Neural cell (in vitro differentiated cells): ENCODE data around the gene ZNHIT3.

ENCODE experiments used
- CTCF ChIP-seq: fragments of 450-650 bp; IDR thresholded peaks from 2 replicates; pipeline ENCODE4 v1.5.1; 2014; ENCODE audit warnings: antibody characterized with exemption, mild to moderate bottlenecking, moderate library complexity; ENCODE audit not compliant: poor library complexity, severe bottlenecking
- EP300 ChIP-seq: fragments of 450-650 bp; conservative IDR thresholded peaks from 2 replicates; pipeline ENCODE4 v1.6.1; 2014; ENCODE audit warnings: antibody characterized with exemption, mild to moderate bottlenecking, moderate library complexity; ENCODE audit not compliant: poor library complexity, severe bottlenecking
- EZH2 ChIP-seq: fragments of 200-600, 300-800 bp; shearing (Covaris generic), sonication (generic); IDR thresholded peaks from 2 replicates; pipeline ENCODE4 v1.6.1; 2014; ENCODE audit warnings: antibody characterized with exemption, low read length, borderline replicate concordance, mild to moderate bottlenecking; ENCODE audit not compliant: insufficient read depth, poor library complexity, severe bottlenecking
- RAD21 ChIP-seq: fragments of 450-650 bp; conservative IDR thresholded peaks from 2 replicates; pipeline ENCODE4 v1.6.1; 2014; ENCODE audit warnings: antibody characterized with exemption, mild to moderate bottlenecking, moderate library complexity
- REST ChIP-seq: IDR thresholded peaks from 2 replicates; pipeline ENCODE4 v1.6.1; 2012; ENCODE audit warnings: borderline replicate concordance

GRCh38 chr17:36468903-36469635 is 17.4 kb upstream of the ZNHIT3 start:
- TF ChIP-seq CTCF: no peak
- no peak for TF ChIP-seq RAD21
- no peak for TF ChIP-seq EZH2
- no peak for TF ChIP-seq REST
- no peak for TF ChIP-seq EP300
